K562 (cell line): ENCODE results near the gene HDLBP. TPM values are rescaled to one million over a fixed set of nuclear protein-coding genes. Genes with fewer than 3 reads are reported as not detected.

ENCODE experiments used
- ATAC-seq: fragments of 200-7000 bp; cut with Tn5 transposase; 3 replicates; pipeline ENCODE4 v1.9.1; 2020; ENCODE audit warnings: moderate library complexity
- BruUV-seq: library from RNA; stranded (reverse); fragments of 400-500 nt; replicated peaks from 2 replicates; lab custom pipeline; 2021; lab: Mats Ljungman, UMichigan
- CTCF ChIA-PET: fragments of 300-600 bp; formaldehyde crosslinking; extraction: SDS; loops from one replicate; lab custom pipeline; 2021; ENCODE audit warnings: low intra/inter-chr PET ratio; lab: Yijun Ruan, JAX
- POLR2A ChIA-PET: fragments of 300-600, 350-650 bp; sonication (Branson Sonifier 250); formaldehyde crosslinking; extraction: SDS; loops from one replicate; lab custom pipeline; 2021; ENCODE audit warnings: antibody characterized with exemption, inconsistent platforms; lab: Yijun Ruan, JAX
- DNase-seq, 4 experiments: peaks; one replicate each; pipeline versions ENCODE4 v3.0.0 to v3.0.0-alpha.2; 2011 to 2018; ENCODE audit warnings: low spot score in 3 of 4, mixed read lengths in 3 of 4; ENCODE audit errors: extremely low read depth in 1 of 4
- FAIRE-seq: peaks from 2 replicates; lab custom pipeline; 2011; peaks lifted over from hg19 to GRCh38; lab: Jason Lieb, UNC
- H2AFZ ChIP-seq: 2 replicates; pipeline ENCODE4 v1.6.0; 2011; ENCODE audit warnings: low read depth, low read length, control low read depth, inconsistent platforms
- H3K27ac ChIP-seq: fragments of 200-600 bp; 3 replicates; pipeline ENCODE4 v1.8.0; 2011; ENCODE audit warnings: low read depth, mild to moderate bottlenecking, control low read depth, inconsistent platforms, low read length, moderate library complexity, mixed read lengths; ENCODE audit errors: extremely low read depth
- H3K27me3 ChIP-seq, 2 experiments: fragments of 300-600 bp in 1 of 2; 2 replicates in 1 of 2; 3 replicates in 1 of 2; pipeline versions ENCODE4 v1.6.0 to v1.8.0; 2011; ENCODE audit warnings: inconsistent platforms in 2 of 2, low read length in 2 of 2, mild to moderate bottlenecking in 1 of 2, mixed read lengths in 1 of 2, moderate library complexity in 1 of 2; ENCODE audit not compliant: control insufficient read depth in 2 of 2, insufficient read depth in 2 of 2
- H3K36me3 ChIP-seq: fragments of 300-600 bp; 3 replicates; pipeline ENCODE4 v1.8.0; 2011; ENCODE audit warnings: mild to moderate bottlenecking, low read length, inconsistent platforms; ENCODE audit not compliant: control insufficient read depth, insufficient read depth
- H3K4me1 ChIP-seq, 2 experiments: fragments of 200-600 bp in 1 of 2; replicated peaks in 1 of 2; 2 replicates in 1 of 2; 3 replicates in 1 of 2; pipeline versions ENCODE4 v1.5.1 to v1.8.0; 2011; ENCODE audit warnings: inconsistent platforms in 2 of 2, low read length in 2 of 2, mild to moderate bottlenecking in 1 of 2, mixed read lengths in 1 of 2, moderate library complexity in 1 of 2; ENCODE audit not compliant: control insufficient read depth in 2 of 2, insufficient read depth in 2 of 2
- H3K4me2 ChIP-seq: 2 replicates; pipeline ENCODE4 v1.6.1; 2011; ENCODE audit warnings: low read length, control low read depth, inconsistent platforms, mixed read lengths; ENCODE audit not compliant: insufficient read depth
- H3K4me3 ChIP-seq: fragments of 200-600 bp; sonication (generic), shearing (Covaris generic); 2 replicates; pipeline ENCODE4 v1.5.1; 2016; ENCODE audit warnings: control low read depth, inconsistent platforms
- H3K79me2 ChIP-seq: fragments of 200-600 bp; 3 replicates; pipeline ENCODE4 v1.8.0; 2011; ENCODE audit warnings: low read length, inconsistent platforms; ENCODE audit not compliant: control insufficient read depth, insufficient read depth
- H3K9ac ChIP-seq, 2 experiments: 2 replicates each; pipeline versions ENCODE4 v1.6.0 to v1.6.1; 2011; ENCODE audit warnings: low read depth in 2 of 2, low read length in 2 of 2, control low read depth in 1 of 2, inconsistent platforms in 1 of 2, mild to moderate bottlenecking in 1 of 2, mixed read lengths in 1 of 2; ENCODE audit not compliant: insufficient read depth in 1 of 2
- H3K9me1 ChIP-seq: one replicate; pipeline ENCODE4 v1.6.0; 2011; ENCODE audit warnings: inconsistent platforms, mild to moderate bottlenecking, low read length, moderate library complexity; ENCODE audit not compliant: control insufficient read depth, insufficient read depth
- H3K9me3 ChIP-seq: replicated peaks from 2 replicates; pipeline ENCODE4 v1.5.1; 2011; ENCODE audit warnings: low read depth, low read length, inconsistent platforms; ENCODE audit not compliant: control insufficient read depth, insufficient read depth
- H4K20me1 ChIP-seq: replicated peaks from 2 replicates; pipeline ENCODE4 v1.6.1; 2011; ENCODE audit warnings: low read length, inconsistent platforms, mixed read lengths; ENCODE audit not compliant: control insufficient read depth, insufficient read depth
- CUX1 ChIP-seq: fragments of 200-800 bp; sonication (Bioruptor generic); IDR thresholded peaks from 2 replicates; pipeline ENCODE4 v1.6.1; 2016; ENCODE audit warnings: missing genetic modification characterization, missing compliant biosample characterization
- TEAD1 ChIP-seq, 2 experiments: fragments of 450-650 bp in 1 of 2; sonication (generic) in 1 of 2; formaldehyde crosslinking; IDR thresholded peaks; 2 replicates each; pipeline versions ENCODE4 v1.4.0 to v1.8.0; 2020 to 2022; ENCODE audit warnings: mild to moderate bottlenecking in 2 of 2, missing genetic modification reagents in 1 of 2
- ZNF140 ChIP-seq: fragments of 250-450 bp; sonication (Bioruptor Pico); IDR thresholded peaks from 2 replicates; pipeline ENCODE4 v1.8.0; 2021; ENCODE audit warnings: moderate library complexity, mild to moderate bottlenecking, inconsistent platforms
- WGBS: fragments of 100-300 bp; shearing (Covaris generic); methylation state at CpG from one replicate; pipeline ENCODE4 v1.1.6; 2016; ENCODE audit warnings: low coverage, mixed read lengths; ENCODE audit not compliant: insufficient coverage; ENCODE audit errors: missing lambda C conversion rate; 5-methylcytosine and 5-hydroxymethylcytosine counted together
- in situ Hi-C: fragments of 300-500 bp; cut with MboI; formaldehyde crosslinking; loops from 4 replicates; pipeline ENCODE4 v1.15.0; 2018; ENCODE audit warnings: inconsistent platforms, mixed read lengths
- intact Hi-C: fragments of 100-400 bp; cut with micrococcal nuclease; formaldehyde crosslinking; loops from 2 replicates; pipeline ENCODE4 v1.14.2; 2022
- polyA plus RNA-seq, 8 experiments: library from polyadenylated mRNA; depleted of rRNA in 4 of 8; stranded (reverse) in 5 of 8; unstranded in 3 of 8; fragments of >200 nt; fragmentation: Nextera tagmentation in 2 of 8; fragmentation: Illumina TruSeq in 1 of 8; extraction: Ambion mirVana in 2 of 8; extraction: Trizol in 1 of 8; gene quantifications; 2 replicates each; pipeline versions ENCODE4 v1.2.1 to v1.2.3, GENCODE V29; 2011 to 2014; ENCODE audit warnings: inconsistent platforms in 1 of 8, missing spikeins in 1 of 8
- total RNA-seq, 7 experiments: library from RNA; depleted of rRNA in 6 of 7; stranded (reverse); fragments of >200 nt in 6 of 7; fragmentation: Illumina TruSeq in 2 of 7; extraction: Trizol in 2 of 7; gene quantifications; 2 replicates each; pipeline versions ENCODE4 v1.2.1 to v1.2.3, GENCODE V29; 2011 to 2021; ENCODE audit warnings: low replicate concordance in 1 of 7

The HDLBP gene
- total and polyA plus RNA-seq, 9 of the 15 experiments (the other 6 are each of a cell fraction or from before 2014, with no cell fraction given) = 24.4 to 378 (median 146) TPM

GRCh38 chr2:241256168-241256545 is 59.3 kb downstream of the HDLBP start:
- BruUV-seq = no TSS peak

More at GRCh38 chr2:241256168-241256545, 59.3 kb downstream of the HDLBP start:
- ChIA-PET CTCF (no interaction called here), POLR2A (no interaction called here)
- Histone ChIP-seq H3K27me3 (no peaks in the 10 kb centered on the region), H3K79me2 (no peaks in the 10 kb centered on the region), H4K20me1 (no peaks in the 10 kb centered on the region; the same call in 1 of the 2 replicates), H3K4me3 (no peak overlapping the region), H3K36me3 (peaks cover 86% of the 10 kb centered on the region), H3K9me3 (no peaks in the 10 kb centered on the region), H3K27ac (no peak overlapping the region), H2AFZ (no peak overlapping the region), H3K4me1 (no peaks in the 10 kb centered on the region), H3K9me1 (no peaks in the 10 kb centered on the region), H3K4me2 (no peak overlapping the region), H3K9ac (no peak overlapping the region)
- 94% methylated on average over 7 of the region's 11 CpGs for WGBS
- intact Hi-C loops = no loop called here
- no peak for FAIRE-seq
- in situ Hi-C loops = no loop called here
- no peak for ATAC-seq
- no peak for TF ChIP-seq CUX1 (CRISPR knock-in tag)
- TF ChIP-seq TEAD1 (CRISPR knock-in tag; IDR thresholded peaks at IDR 0.05) = no peak
- TF ChIP-seq ZNF140 (CRISPR knock-in tag) = no peak
- TF ChIP-seq, all 486 proteins: peak for 0
- no peak for DNase-seq
